HL-60 (cell line): ENCODE measurements around the gene HOXD13.

Source experiments
- CTCF ChIP-seq: IDR thresholded peaks from one replicate; pipeline ENCODE4 v1.5.1; 2011; ENCODE audit warnings: low read length, control low read depth, inconsistent platforms; ENCODE audit not compliant: insufficient read depth
- POLR2AphosphoS5 ChIP-seq: IDR thresholded peaks from 2 replicates; pipeline ENCODE4 v1.6.1; 2012; ENCODE audit warnings: low read depth
- REST ChIP-seq: IDR thresholded peaks from 2 replicates; pipeline ENCODE4 v1.6.1; 2012; ENCODE audit warnings: low read depth; ENCODE audit not compliant: insufficient replicate concordance

GRCh38 chr2:176130957-176131847 lies 38.7 kb downstream of the HOXD13 start:
- TF ChIP-seq CTCF, result no peak
- no peak for TF ChIP-seq POLR2AphosphoS5
- TF ChIP-seq REST, result no peak
